ENCODE measurements around the gene BMPER.

- TF ChIP-seq ARNTL (CRISPR knock-in tag; IDR thresholded peaks at IDR 0.05; ENCODE audit: borderline replicate concordance, low read depth) (no peak), CREB5 (CRISPR knock-in tag; IDR thresholded peaks at IDR 0.05; ENCODE audit: low read depth) (no peak), ZNF70 (CRISPR knock-in tag; IDR thresholded peaks at IDR 0.05) (no peak), OSR1 (CRISPR knock-in tag; IDR thresholded peaks at IDR 0.05) (no peak), ZFP30 (CRISPR knock-in tag; IDR thresholded peaks at IDR 0.05) (no peak), CSRNP3 (CRISPR knock-in tag; IDR thresholded peaks at IDR 0.05) (no peak), ZFP3 (CRISPR knock-in tag; IDR thresholded peaks at IDR 0.05) (no peak), POU6F1 (CRISPR knock-in tag; IDR thresholded peaks at IDR 0.05; ENCODE audit: borderline replicate concordance, low read depth) (no peak), SNAI2 (CRISPR knock-in tag; IDR thresholded peaks at IDR 0.05) (no peak), PATZ1 (CRISPR knock-in tag; IDR thresholded peaks at IDR 0.05; ENCODE audit: borderline replicate concordance) (no peak), BACH2 (CRISPR knock-in tag; IDR thresholded peaks at IDR 0.05; ENCODE audit: borderline replicate concordance) (no peak), PPARA (CRISPR knock-in tag; IDR thresholded peaks at IDR 0.05; ENCODE audit: borderline replicate concordance) (no peak)
Observed at GRCh38 chr7:34043461-34044305, 138.3 kb downstream of the BMPER start.

Data from SK-N-SH treated with all-trans-retinoic acid at 6 μM for 48 hours (cell line).